HepG2 (cell line): Measurements from ENCODE around the gene DRAP1. TPM values are rescaled to one million over a fixed set of nuclear protein-coding genes. Genes with fewer than 3 reads are reported as not detected.

ENCODE experiments used
- KAT8 ChIP-seq: IDR thresholded peaks from 2 replicates; pipeline ENCODE4 v1.6.1; 2016; ENCODE audit warnings: missing genetic modification reagents, missing compliant biosample characterization
- NFE2 ChIP-seq: sonication (generic); formaldehyde crosslinking; IDR thresholded peaks from 2 replicates; pipeline ENCODE4 v1.4.0; 2020; ENCODE audit warnings: missing genetic modification reagents
- PITX1 ChIP-seq: sonication (generic); formaldehyde crosslinking; IDR thresholded peaks from 2 replicates; pipeline ENCODE4 v1.5.1; 2020; ENCODE audit warnings: mild to moderate bottlenecking, missing genetic modification reagents
- PRPF4 ChIP-seq: fragments of 200-400 bp; formaldehyde crosslinking; IDR thresholded peaks from 2 replicates; pipeline ENCODE4 v1.6.1; 2016; ENCODE audit warnings: low read length, low read depth; ENCODE audit not compliant: poor library complexity, severe bottlenecking
- SOX13 ChIP-seq, 3 experiments: fragments of 450-650 bp in 1 of 3; sonication (generic) in 1 of 3; formaldehyde crosslinking in 1 of 3; IDR thresholded peaks in 2 of 3; conservative IDR thresholded peaks in 1 of 3; 2 replicates each; pipeline versions ENCODE4 v1.5.0 to v1.6.1; 2016 to 2020; ENCODE audit warnings: antibody characterized with exemption in 1 of 3, mild to moderate bottlenecking in 1 of 3, missing compliant biosample characterization in 1 of 3, missing genetic modification reagents in 1 of 3, moderate library complexity in 1 of 3
- SRSF4 ChIP-seq: fragments of 200-400 bp; formaldehyde crosslinking; IDR thresholded peaks from one replicate; pipeline ENCODE4 v1.6.1; 2018; ENCODE audit warnings: mild to moderate bottlenecking, low read depth, low read length, moderate library complexity; ENCODE audit not compliant: poor library complexity, severe bottlenecking
- ZBTB20 ChIP-seq: sonication (generic); formaldehyde crosslinking; IDR thresholded peaks from 2 replicates; pipeline ENCODE4 v1.8.1; 2023; ENCODE audit warnings: missing genetic modification reagents, low read depth, mild to moderate bottlenecking, borderline replicate concordance
- ZNF205 ChIP-seq: IDR thresholded peaks from 2 replicates; pipeline ENCODE4 v1.6.1; 2018; ENCODE audit warnings: missing biosample characterization, missing genetic modification reagents
- ZNF615 ChIP-seq: sonication (generic); formaldehyde crosslinking; IDR thresholded peaks from 2 replicates; pipeline ENCODE4 v1.5.0; 2020; ENCODE audit warnings: mild to moderate bottlenecking, missing genetic modification reagents, borderline replicate concordance
- ZNF629 ChIP-seq: sonication (generic); formaldehyde crosslinking; conservative IDR thresholded peaks from 2 replicates; pipeline ENCODE4 v1.5.0; 2020; ENCODE audit warnings: missing genetic modification reagents
- ZNF678 ChIP-seq: sonication (generic); formaldehyde crosslinking; IDR thresholded peaks from 2 replicates; pipeline ENCODE4 v1.4.0; 2020; ENCODE audit warnings: mild to moderate bottlenecking, missing genetic modification reagents
- ZNF777 ChIP-seq: sonication (generic); formaldehyde crosslinking; IDR thresholded peaks from 2 replicates; pipeline ENCODE4 v1.4.0; 2020; ENCODE audit warnings: missing genetic modification reagents
- ZNF883 ChIP-seq: sonication (generic); formaldehyde crosslinking; IDR thresholded peaks from 2 replicates; pipeline ENCODE4 v1.5.1; 2020; ENCODE audit warnings: mild to moderate bottlenecking, missing genetic modification reagents; ENCODE audit errors: not compliant biosample characterization
- polyA plus RNA-seq, 8 experiments: library from polyadenylated mRNA; depleted of rRNA in 3 of 8; stranded (reverse) in 7 of 8; unstranded in 1 of 8; fragments of >200 nt; fragmentation: Illumina TruSeq in 4 of 8; extraction: Trizol in 4 of 8; gene quantifications; 2 replicates each; pipeline versions ENCODE4 v1.2.1 to v1.2.3, GENCODE V29; 2011 to 2016; ENCODE audit warnings: low read depth in 4 of 8, missing spikeins in 1 of 8, mixed read lengths in 1 of 8; ENCODE audit not compliant: insufficient read depth in 1 of 8
- total RNA-seq, 5 experiments: library from RNA; depleted of rRNA; stranded (reverse); fragments of >200 nt; fragmentation: Illumina TruSeq; extraction: Trizol; gene quantifications; 2 replicates each; pipeline ENCODE4 v1.2.3, GENCODE V29; 2016; ENCODE audit warnings: low read depth in 1 of 5
- TF ChIP-seq, protein P1 (sequence below): IDR thresholded peaks from 2 replicates; pipeline ENCODE4 v1.6.1; 2018; ENCODE audit warnings: missing genetic modification reagents, mild to moderate bottlenecking, missing compliant biosample characterization
- TF ChIP-seq, protein P2 (sequence below): sonication (generic); formaldehyde crosslinking; IDR thresholded peaks from 2 replicates; pipeline ENCODE4 v1.9.0; 2022; ENCODE audit warnings: low read depth, missing genetic modification reagents
- TF ChIP-seq, protein P3 (sequence below): sonication (generic); formaldehyde crosslinking; IDR thresholded peaks from 2 replicates; pipeline ENCODE4 v1.4.0; 2020; ENCODE audit warnings: mild to moderate bottlenecking, missing genetic modification reagents
- TF ChIP-seq, protein P4 (sequence below): sonication (generic); formaldehyde crosslinking; IDR thresholded peaks from 2 replicates; pipeline ENCODE4; 2020; ENCODE audit warnings: missing genetic modification reagents, mild to moderate bottlenecking, borderline replicate concordance
- TF ChIP-seq, protein P5 (sequence below): sonication (generic); formaldehyde crosslinking; IDR thresholded peaks from 2 replicates; pipeline ENCODE4 v1.4.0; 2020; ENCODE audit warnings: missing genetic modification reagents, mild to moderate bottlenecking, borderline replicate concordance

Gene DRAP1
- total and polyA plus RNA-seq, 2 of the 13 experiments (the other 11 are each of a cell fraction or from before 2014, with no cell fraction given), result 46.8 to 52.3 TPM

DNA sequence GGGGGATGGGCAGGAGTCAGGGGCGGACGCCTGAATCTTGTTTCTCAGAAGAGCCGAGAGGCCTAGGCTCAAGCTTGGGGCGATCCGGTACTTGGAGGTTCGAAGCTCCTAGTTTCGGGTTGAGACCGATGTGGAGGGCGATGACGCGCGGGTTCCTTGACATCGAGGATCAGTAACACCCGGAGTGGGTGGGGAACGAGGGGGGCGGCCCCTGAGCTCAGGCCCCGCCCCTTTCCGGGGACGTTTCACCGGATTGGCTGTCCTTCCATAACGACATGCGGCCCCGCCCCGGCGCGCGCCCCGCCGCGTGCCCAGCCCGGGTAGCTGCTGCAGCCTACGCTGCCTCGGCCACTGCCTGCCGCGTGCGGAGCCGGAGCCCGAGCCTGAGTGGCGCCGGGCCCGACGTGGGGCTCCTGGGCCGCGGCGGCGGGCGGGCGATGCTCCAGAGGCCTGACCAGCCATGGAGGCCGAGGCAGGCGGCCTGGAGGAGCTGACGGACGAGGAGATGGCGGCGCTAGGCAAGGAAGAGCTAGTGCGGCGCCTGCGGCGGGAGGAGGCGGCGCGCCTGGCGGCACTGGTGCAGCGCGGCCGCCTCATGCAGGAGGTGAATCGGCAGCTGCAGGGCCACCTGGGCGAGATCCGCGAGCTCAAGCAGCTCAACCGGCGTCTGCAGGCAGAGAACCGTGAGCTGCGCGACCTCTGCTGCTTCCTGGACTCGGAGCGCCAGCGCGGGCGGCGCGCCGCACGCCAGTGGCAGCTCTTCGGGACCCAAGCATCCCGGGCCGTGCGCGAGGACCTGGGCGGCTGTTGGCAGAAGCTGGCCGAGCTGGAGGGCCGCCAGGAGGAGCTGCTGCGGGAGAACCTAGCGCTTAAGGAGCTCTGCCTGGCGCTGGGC, 28.7 kb upstream of the DRAP1 start, which contains the start of gene CCDC85B (continued):
- TF ChIP-seq, protein P1, sequence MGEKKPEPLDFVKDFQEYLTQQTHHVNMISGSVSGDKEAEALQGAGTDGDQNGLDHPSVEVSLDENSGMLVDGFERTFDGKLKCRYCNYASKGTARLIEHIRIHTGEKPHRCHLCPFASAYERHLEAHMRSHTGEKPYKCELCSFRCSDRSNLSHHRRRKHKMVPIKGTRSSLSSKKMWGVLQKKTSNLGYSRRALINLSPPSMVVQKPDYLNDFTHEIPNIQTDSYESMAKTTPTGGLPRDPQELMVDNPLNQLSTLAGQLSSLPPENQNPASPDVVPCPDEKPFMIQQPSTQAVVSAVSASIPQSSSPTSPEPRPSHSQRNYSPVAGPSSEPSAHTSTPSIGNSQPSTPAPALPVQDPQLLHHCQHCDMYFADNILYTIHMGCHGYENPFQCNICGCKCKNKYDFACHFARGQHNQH, result peak; percentile 43; the same call in 1 of the 2 replicates
- TF ChIP-seq SRSF4, result no peak
- no peak for TF ChIP-seq ZNF615 (CRISPR knock-in tag)
- TF ChIP-seq, protein P2, sequence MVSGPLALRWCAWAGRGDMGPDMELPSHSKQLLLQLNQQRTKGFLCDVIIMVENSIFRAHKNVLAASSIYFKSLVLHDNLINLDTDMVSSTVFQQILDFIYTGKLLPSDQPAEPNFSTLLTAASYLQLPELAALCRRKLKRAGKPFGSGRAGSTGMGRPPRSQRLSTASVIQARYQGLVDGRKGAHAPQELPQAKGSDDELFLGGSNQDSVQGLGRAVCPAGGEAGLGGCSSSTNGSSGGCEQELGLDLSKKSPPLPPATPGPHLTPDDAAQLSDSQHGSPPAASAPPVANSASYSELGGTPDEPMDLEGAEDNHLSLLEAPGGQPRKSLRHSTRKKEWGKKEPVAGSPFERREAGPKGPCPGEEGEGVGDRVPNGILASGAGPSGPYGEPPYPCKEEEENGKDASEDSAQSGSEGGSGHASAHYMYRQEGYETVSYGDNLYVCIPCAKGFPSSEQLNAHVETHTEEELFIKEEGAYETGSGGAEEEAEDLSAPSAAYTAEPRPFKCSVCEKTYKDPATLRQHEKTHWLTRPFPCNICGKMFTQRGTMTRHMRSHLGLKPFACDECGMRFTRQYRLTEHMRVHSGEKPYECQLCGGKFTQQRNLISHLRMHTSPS (CRISPR knock-in tag), result peak; percentile 42; the same call in 1 of the 2 replicates
- TF ChIP-seq SOX13 (IDR thresholded peaks at IDR 0.05), result no peak; the same call in 1 of the 2 replicates
- no peak for TF ChIP-seq SOX13 (CRISPR knock-in tag; conservative IDR thresholded peaks at IDR 0.05 in 1 of 2, IDR thresholded peaks at IDR 0.05 in 1 of 2)
- TF ChIP-seq, protein P3, sequence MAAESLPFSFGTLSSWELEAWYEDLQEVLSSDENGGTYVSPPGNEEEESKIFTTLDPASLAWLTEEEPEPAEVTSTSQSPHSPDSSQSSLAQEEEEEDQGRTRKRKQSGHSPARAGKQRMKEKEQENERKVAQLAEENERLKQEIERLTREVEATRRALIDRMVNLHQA (CRISPR knock-in tag), result no peak
- peak; percentile 87 for TF ChIP-seq ZNF777 (CRISPR knock-in tag)
- no peak for TF ChIP-seq PRPF4
- TF ChIP-seq, protein P4, sequence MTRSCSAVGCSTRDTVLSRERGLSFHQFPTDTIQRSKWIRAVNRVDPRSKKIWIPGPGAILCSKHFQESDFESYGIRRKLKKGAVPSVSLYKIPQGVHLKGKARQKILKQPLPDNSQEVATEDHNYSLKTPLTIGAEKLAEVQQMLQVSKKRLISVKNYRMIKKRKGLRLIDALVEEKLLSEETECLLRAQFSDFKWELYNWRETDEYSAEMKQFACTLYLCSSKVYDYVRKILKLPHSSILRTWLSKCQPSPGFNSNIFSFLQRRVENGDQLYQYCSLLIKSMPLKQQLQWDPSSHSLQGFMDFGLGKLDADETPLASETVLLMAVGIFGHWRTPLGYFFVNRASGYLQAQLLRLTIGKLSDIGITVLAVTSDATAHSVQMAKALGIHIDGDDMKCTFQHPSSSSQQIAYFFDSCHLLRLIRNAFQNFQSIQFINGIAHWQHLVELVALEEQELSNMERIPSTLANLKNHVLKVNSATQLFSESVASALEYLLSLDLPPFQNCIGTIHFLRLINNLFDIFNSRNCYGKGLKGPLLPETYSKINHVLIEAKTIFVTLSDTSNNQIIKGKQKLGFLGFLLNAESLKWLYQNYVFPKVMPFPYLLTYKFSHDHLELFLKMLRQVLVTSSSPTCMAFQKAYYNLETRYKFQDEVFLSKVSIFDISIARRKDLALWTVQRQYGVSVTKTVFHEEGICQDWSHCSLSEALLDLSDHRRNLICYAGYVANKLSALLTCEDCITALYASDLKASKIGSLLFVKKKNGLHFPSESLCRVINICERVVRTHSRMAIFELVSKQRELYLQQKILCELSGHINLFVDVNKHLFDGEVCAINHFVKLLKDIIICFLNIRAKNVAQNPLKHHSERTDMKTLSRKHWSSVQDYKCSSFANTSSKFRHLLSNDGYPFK (CRISPR knock-in tag), result no peak; the same call in 1 of the 2 replicates
- TF ChIP-seq NFE2 (CRISPR knock-in tag), result no peak
- TF ChIP-seq, protein P5, sequence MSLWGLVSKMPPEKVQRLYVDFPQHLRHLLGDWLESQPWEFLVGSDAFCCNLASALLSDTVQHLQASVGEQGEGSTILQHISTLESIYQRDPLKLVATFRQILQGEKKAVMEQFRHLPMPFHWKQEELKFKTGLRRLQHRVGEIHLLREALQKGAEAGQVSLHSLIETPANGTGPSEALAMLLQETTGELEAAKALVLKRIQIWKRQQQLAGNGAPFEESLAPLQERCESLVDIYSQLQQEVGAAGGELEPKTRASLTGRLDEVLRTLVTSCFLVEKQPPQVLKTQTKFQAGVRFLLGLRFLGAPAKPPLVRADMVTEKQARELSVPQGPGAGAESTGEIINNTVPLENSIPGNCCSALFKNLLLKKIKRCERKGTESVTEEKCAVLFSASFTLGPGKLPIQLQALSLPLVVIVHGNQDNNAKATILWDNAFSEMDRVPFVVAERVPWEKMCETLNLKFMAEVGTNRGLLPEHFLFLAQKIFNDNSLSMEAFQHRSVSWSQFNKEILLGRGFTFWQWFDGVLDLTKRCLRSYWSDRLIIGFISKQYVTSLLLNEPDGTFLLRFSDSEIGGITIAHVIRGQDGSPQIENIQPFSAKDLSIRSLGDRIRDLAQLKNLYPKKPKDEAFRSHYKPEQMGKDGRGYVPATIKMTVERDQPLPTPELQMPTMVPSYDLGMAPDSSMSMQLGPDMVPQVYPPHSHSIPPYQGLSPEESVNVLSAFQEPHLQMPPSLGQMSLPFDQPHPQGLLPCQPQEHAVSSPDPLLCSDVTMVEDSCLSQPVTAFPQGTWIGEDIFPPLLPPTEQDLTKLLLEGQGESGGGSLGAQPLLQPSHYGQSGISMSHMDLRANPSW (CRISPR knock-in tag), result no peak
- 0 out of 2 replicates have a peak, but pooled peaks have one; percentile 4 for TF ChIP-seq KAT8
- no peak for TF ChIP-seq ZNF205
- no peak for TF ChIP-seq ZBTB20 (CRISPR knock-in tag)
- TF ChIP-seq ZNF629 (CRISPR knock-in tag), result no peak
- no peak for TF ChIP-seq PITX1 (CRISPR knock-in tag)
- TF ChIP-seq ZNF883, result no peak
- no peak; the same call in 1 of the 2 replicates for TF ChIP-seq ZNF678 (CRISPR knock-in tag)
